Body of pancreas (tissue), 4 donors: ENCODE data around the gene PLPP1. TPM values are rescaled to one million over a fixed set of nuclear protein-coding genes. Genes with fewer than 3 reads are reported as not detected.

Experiments used
- ATAC-seq: fragments of 150-250 bp; one replicate; pipeline ENCODE4 v1.9.1; 2016
- DNase-seq, 4 donors: peaks; one replicate each; pipeline ENCODE4 v3.0.0-alpha.2; 2019
- H3K27ac ChIP-seq, 4 donors: fragments of 200-600 bp; sonication (generic); 1 replicate in 3 of 4; 2 replicates in 1 of 4; pipeline versions ENCODE4 v1.5.1 to v1.6.1; 2016 to 2019; ENCODE audit warnings: mild to moderate bottlenecking in 1 of 4, mixed read lengths in 1 of 4, moderate library complexity in 1 of 4
- H3K27me3 ChIP-seq, 2 donors: fragments of 200-600 bp; sonication (generic); one replicate each; pipeline ENCODE4 v1.6.0; 2016; ENCODE audit warnings: mild to moderate bottlenecking in 1 of 2
- H3K36me3 ChIP-seq, 2 donors: fragments of 200-600 bp; sonication (generic); replicated peaks in 1 of 2; 2 replicates each; pipeline ENCODE4 v1.5.1; 2016; ENCODE audit warnings: low read depth in 2 of 2; ENCODE audit not compliant: insufficient read depth in 1 of 2
- H3K4me1 ChIP-seq: fragments of 200-600 bp; sonication (generic); one replicate; pipeline ENCODE4 v1.6.0; 2016
- H3K4me3 ChIP-seq, 2 donors: fragments of 200-600 bp; sonication (generic); 1 replicate in 1 of 2; 2 replicates in 1 of 2; pipeline ENCODE4 v1.5.1; 2016 to 2019
- H3K9me3 ChIP-seq, 3 donors: fragments of 200-600 bp; sonication (generic); 1 replicate in 2 of 3; 2 replicates in 1 of 3; pipeline ENCODE4 v1.5.1; 2016
- CTCF ChIP-seq, 7 experiments: fragments of 450-650 bp in 4 of 7; fragments of 200-600 bp in 3 of 7; sonication (generic) in 3 of 7; IDR thresholded peaks; one replicate each; pipeline ENCODE4 v1.5.1; 2016 to 2019; ENCODE audit warnings: antibody characterized with exemption in 7 of 7
- POLR2A ChIP-seq, 3 donors: fragments of 450-650 bp; IDR thresholded peaks; one replicate each; pipeline ENCODE4 v1.6.1; 2016; ENCODE audit warnings: antibody characterized with exemption in 3 of 3, mild to moderate bottlenecking in 2 of 3
- WGBS, 2 donors: methylation state at CpG; one replicate each; pipeline ENCODE4 v1.1.5; 2017; 5-methylcytosine and 5-hydroxymethylcytosine counted together
- intact Hi-C: fragments of 100-400 bp; cut with DNase I; formaldehyde crosslinking; loops from one replicate; pipeline ENCODE4 v1.15.1; 2023
- total RNA-seq, 2 donors: library from RNA; depleted of rRNA; stranded (reverse); fragments of >200 nt; gene quantifications; one replicate each; pipeline ENCODE4 v1.1.0, GENCODE V29; 2016

Gene PLPP1
- total RNA-seq, 2 donors from 2014 or later, result 88.2 to 227 TPM

- DNase-seq (no peak), ATAC-seq (no peak)
- peaks cover 20% of the 10 kb centered on the region for H3K4me1 ChIP-seq
- WGBS, 2 donors, result 74 to 80% methylated on average over 1 of the region's 1 CpG
- no peaks in the 10 kb centered on the region for H3K36me3 ChIP-seq
- intact Hi-C loops, result no loop called here
- H3K27me3 ChIP-seq, result no peaks in the 10 kb centered on the region
- H3K27ac ChIP-seq, result peak overlapping the region; percentile 37 to 77 (median 68)
- no peaks in the 10 kb centered on the region for H3K9me3 ChIP-seq
- no peak overlapping the region for H3K4me3 ChIP-seq
- no peak for TF ChIP-seq POLR2A (IDR thresholded peaks at IDR 0.05)
- no peak for TF ChIP-seq CTCF (IDR thresholded peaks at IDR 0.05)
Observed at GRCh38 chr5:55437452-55437851, 97.3 kb downstream of the PLPP1 start.

GRCh38 chr5:55432549-55432948 is 102.2 kb downstream of the PLPP1 start:
- Histone ChIP-seq H3K27me3 (no peaks in the 10 kb centered on the region), H3K9me3 (no peaks in the 10 kb centered on the region), H3K4me3 (no peak overlapping the region), H3K36me3 (no peaks in the 10 kb centered on the region), H3K4me1 (peaks cover 13% of the 10 kb centered on the region), H3K27ac (no peak overlapping the region)
- DNase-seq, result no peak
- WGBS, 2 donors, result 88 to 94% methylated on average over 4 of the region's 4 CpGs
- ATAC-seq, result no peak
- intact Hi-C loops, result no loop called here
- TF ChIP-seq CTCF (IDR thresholded peaks at IDR 0.05) (no peak), POLR2A (IDR thresholded peaks at IDR 0.05) (no peak)

- Histone ChIP-seq H3K4me1 (peaks cover 20% of the 10 kb centered on the region), H3K36me3 (peaks cover 2 to 6% of the 10 kb centered on the region in 2 donors), H3K27ac (no peak overlapping the region), H3K9me3 (no peaks in the 10 kb centered on the region), H3K4me3 (no peak overlapping the region), H3K27me3 (no peaks in the 10 kb centered on the region)
- ATAC-seq, result peak; percentile 35
- no peak for TF ChIP-seq CTCF (IDR thresholded peaks at IDR 0.05)
- no peak for TF ChIP-seq POLR2A (IDR thresholded peaks at IDR 0.05)
- intact Hi-C loops, result loop anchor here (10.0 kb wide), 1 partner anchor 265 kb away; no protein-coding TSS in a partner anchor
- DNase-seq, result peak; percentile 8 to 45 (median 29)
- WGBS, 2 donors, result 79 to 88% methylated on average over 4 to 8 of the region's 9 CpGs
Observed at GRCh38 chr5:55429613-55430253, 105.0 kb downstream of the PLPP1 start.

GRCh38 chr5:55429221-55429612 is 105.5 kb downstream of the PLPP1 start:
- Histone ChIP-seq H3K9me3 (no peaks in the 10 kb centered on the region), H3K4me1 (peaks cover 20% of the 10 kb centered on the region), H3K27ac (no peak overlapping the region), H3K36me3 (peaks cover 6 to 7% of the 10 kb centered on the region in 2 donors), H3K27me3 (no peaks in the 10 kb centered on the region), H3K4me3 (no peak overlapping the region)
- intact Hi-C loops, result loop anchor here (10.0 kb wide), 1 partner anchor 266 kb away; no protein-coding TSS in a partner anchor
- WGBS, 2 donors, result 45 to 100% methylated on average over 1 to 2 of the region's 2 CpGs
- DNase-seq, result no peak
- TF ChIP-seq CTCF (IDR thresholded peaks at IDR 0.05), result no peak
- no peak for TF ChIP-seq POLR2A (IDR thresholded peaks at IDR 0.05)
- no peak for ATAC-seq

GRCh38 chr5:55427157-55427556 is 107.6 kb downstream of the PLPP1 start:
- TF ChIP-seq POLR2A (IDR thresholded peaks at IDR 0.05) (no peak), CTCF (IDR thresholded peaks at IDR 0.05) (no peak)
- ATAC-seq (peak; percentile 56), DNase-seq (peak; percentile 54 to 73 (median 68))
- 88 to 97% methylated on average over 1 of the region's 1 CpG for WGBS, 2 donors
- Histone ChIP-seq H3K27me3 (no peaks in the 10 kb centered on the region), H3K9me3 (no peaks in the 10 kb centered on the region), H3K36me3 (peaks cover 6 to 19% of the 10 kb centered on the region in 2 donors), H3K27ac (peak overlapping the region in 1 of 4 donors; percentile 10), H3K4me1 (peaks cover 20% of the 10 kb centered on the region), H3K4me3 (no peak overlapping the region)
- intact Hi-C loops, result loop anchor here (10.0 kb wide), 1 partner anchor 268 kb away; no protein-coding TSS in a partner anchor
